ENCODE measurements around the gene TRAM2.

Gene TRAM2

GRCh38 chr6:52534966-52535390 is 41.9 kb downstream of the TRAM2 start:
- Histone ChIP-seq H3K9ac (ENCODE audit: low read depth, low read length) (no peak overlapping the region), H3K36me3 (ENCODE audit: insufficient read depth, low read length) (peaks cover 71% of the 10 kb centered on the region), H3K4me3 (ENCODE audit: low read length) (no peak overlapping the region), H3K27me3 (ENCODE audit: control insufficient read depth, insufficient read depth, low read length) (no peaks in the 10 kb centered on the region), H3K4me2 (ENCODE audit: low read length) (no peak overlapping the region), H3K9me3 (replicated peaks; ENCODE audit: low read length) (no peaks in the 10 kb centered on the region), H3K4me1 (ENCODE audit: control insufficient read depth, insufficient read depth, low read length) (peaks cover 83% of the 10 kb centered on the region)

- H3K4me2 ChIP-seq (ENCODE audit: low read length), result no peak overlapping the region
- no peaks in the 10 kb centered on the region for H3K9me3 ChIP-seq (replicated peaks; ENCODE audit: low read length)
- no peak overlapping the region for H3K9ac ChIP-seq (ENCODE audit: low read depth, low read length)
- peaks cover 77% of the 10 kb centered on the region for H3K36me3 ChIP-seq (ENCODE audit: insufficient read depth, low read length)
- H3K4me1 ChIP-seq (ENCODE audit: control insufficient read depth, insufficient read depth, low read length), result peaks cover 77% of the 10 kb centered on the region
- H3K4me3 ChIP-seq (ENCODE audit: low read length), result no peak overlapping the region
- H3K27me3 ChIP-seq (ENCODE audit: control insufficient read depth, insufficient read depth, low read length), result no peaks in the 10 kb centered on the region
These were observed 42.5 kb downstream of the TRAM2 start for GRCh38 chr6:52534363-52534762.

GRCh38 chr6:52533491-52533890 is 43.4 kb downstream of the TRAM2 start:
- no peak overlapping the region for H3K4me3 ChIP-seq (ENCODE audit: low read length)
- H3K27me3 ChIP-seq (ENCODE audit: control insufficient read depth, insufficient read depth, low read length), result no peaks in the 10 kb centered on the region
- peaks cover 68% of the 10 kb centered on the region for H3K4me1 ChIP-seq (ENCODE audit: control insufficient read depth, insufficient read depth, low read length)
- H3K36me3 ChIP-seq (ENCODE audit: insufficient read depth, low read length), result peaks cover 84% of the 10 kb centered on the region
- no peaks in the 10 kb centered on the region for H3K9me3 ChIP-seq (replicated peaks; ENCODE audit: low read length)
- peak overlapping the region; percentile 17 for H3K9ac ChIP-seq (ENCODE audit: low read depth, low read length)
- no peak overlapping the region for H3K4me2 ChIP-seq (ENCODE audit: low read length)

- H3K9me3 ChIP-seq (replicated peaks; ENCODE audit: low read length), result no peaks in the 10 kb centered on the region
- H3K4me3 ChIP-seq (ENCODE audit: low read length), result no peak overlapping the region
- peaks cover 85% of the 10 kb centered on the region for H3K36me3 ChIP-seq (ENCODE audit: insufficient read depth, low read length)
- H3K4me2 ChIP-seq (ENCODE audit: low read length), result no peak overlapping the region
- H3K9ac ChIP-seq (ENCODE audit: low read depth, low read length), result peak overlapping the region; percentile 35
- peaks cover 58% of the 10 kb centered on the region for H3K4me1 ChIP-seq (ENCODE audit: control insufficient read depth, insufficient read depth, low read length)
- H3K27me3 ChIP-seq (ENCODE audit: control insufficient read depth, insufficient read depth, low read length), result no peaks in the 10 kb centered on the region
These were observed 44.4 kb downstream of the TRAM2 start for GRCh38 chr6:52532457-52532856.

- Histone ChIP-seq H3K9ac (ENCODE audit: low read depth, low read length) (peak overlapping the region; percentile 35), H3K4me3 (ENCODE audit: low read length) (no peak overlapping the region), H3K9me3 (replicated peaks; ENCODE audit: low read length) (no peaks in the 10 kb centered on the region), H3K27me3 (ENCODE audit: control insufficient read depth, insufficient read depth, low read length) (no peaks in the 10 kb centered on the region), H3K36me3 (ENCODE audit: insufficient read depth, low read length) (peaks cover 82% of the 10 kb centered on the region), H3K4me1 (ENCODE audit: control insufficient read depth, insufficient read depth, low read length) (peaks cover 51% of the 10 kb centered on the region), H3K4me2 (ENCODE audit: low read length) (peak overlapping the region; percentile 6)
These were observed 45.0 kb downstream of the TRAM2 start for GRCh38 chr6:52531834-52532233.

GRCh38 chr6:52531396-52531795 is 45.5 kb downstream of the TRAM2 start:
- Histone ChIP-seq H3K9me3 (replicated peaks; ENCODE audit: low read length) (no peaks in the 10 kb centered on the region), H3K36me3 (ENCODE audit: insufficient read depth, low read length) (peaks cover 82% of the 10 kb centered on the region), H3K4me3 (ENCODE audit: low read length) (no peak overlapping the region), H3K9ac (ENCODE audit: low read depth, low read length) (no peak overlapping the region), H3K27me3 (ENCODE audit: control insufficient read depth, insufficient read depth, low read length) (no peaks in the 10 kb centered on the region), H3K4me2 (ENCODE audit: low read length) (no peak overlapping the region), H3K4me1 (ENCODE audit: control insufficient read depth, insufficient read depth, low read length) (peaks cover 50% of the 10 kb centered on the region)

- Histone ChIP-seq H3K36me3 (ENCODE audit: insufficient read depth, low read length) (peaks cover 79% of the 10 kb centered on the region), H3K4me2 (ENCODE audit: low read length) (no peak overlapping the region), H3K4me3 (ENCODE audit: low read length) (no peak overlapping the region), H3K27me3 (ENCODE audit: control insufficient read depth, insufficient read depth, low read length) (no peaks in the 10 kb centered on the region), H3K9ac (ENCODE audit: low read depth, low read length) (no peak overlapping the region), H3K9me3 (replicated peaks; ENCODE audit: low read length) (no peaks in the 10 kb centered on the region), H3K4me1 (ENCODE audit: control insufficient read depth, insufficient read depth, low read length) (peaks cover 50% of the 10 kb centered on the region)
These were observed 46.5 kb downstream of the TRAM2 start for GRCh38 chr6:52530351-52530750.

- no peak overlapping the region for H3K9ac ChIP-seq (ENCODE audit: low read depth, low read length)
- no peak overlapping the region for H3K4me2 ChIP-seq (ENCODE audit: low read length)
- no peaks in the 10 kb centered on the region for H3K27me3 ChIP-seq (ENCODE audit: control insufficient read depth, insufficient read depth, low read length)
- peaks cover 53% of the 10 kb centered on the region for H3K4me1 ChIP-seq (ENCODE audit: control insufficient read depth, insufficient read depth, low read length)
- H3K36me3 ChIP-seq (ENCODE audit: insufficient read depth, low read length), result peaks cover 79% of the 10 kb centered on the region
- no peaks in the 10 kb centered on the region for H3K9me3 ChIP-seq (replicated peaks; ENCODE audit: low read length)
- H3K4me3 ChIP-seq (ENCODE audit: low read length), result no peak overlapping the region
These were observed 47.5 kb downstream of the TRAM2 start for GRCh38 chr6:52529311-52529710.

GRCh38 chr6:52527436-52527835 is 49.4 kb downstream of the TRAM2 start:
- H3K4me3 ChIP-seq (ENCODE audit: low read length), result no peak overlapping the region
- peaks cover 76% of the 10 kb centered on the region for H3K36me3 ChIP-seq (ENCODE audit: insufficient read depth, low read length)
- H3K4me2 ChIP-seq (ENCODE audit: low read length), result no peak overlapping the region
- peaks cover 59% of the 10 kb centered on the region for H3K4me1 ChIP-seq (ENCODE audit: control insufficient read depth, insufficient read depth, low read length)
- H3K9ac ChIP-seq (ENCODE audit: low read depth, low read length), result no peak overlapping the region
- no peaks in the 10 kb centered on the region for H3K9me3 ChIP-seq (replicated peaks; ENCODE audit: low read length)
- no peaks in the 10 kb centered on the region for H3K27me3 ChIP-seq (ENCODE audit: control insufficient read depth, insufficient read depth, low read length)

- no peak overlapping the region for H3K4me3 ChIP-seq (ENCODE audit: low read length)
- H3K4me1 ChIP-seq (ENCODE audit: control insufficient read depth, insufficient read depth, low read length), result peaks cover 59% of the 10 kb centered on the region
- H3K9me3 ChIP-seq (replicated peaks; ENCODE audit: low read length), result no peaks in the 10 kb centered on the region
- H3K4me2 ChIP-seq (ENCODE audit: low read length), result no peak overlapping the region
- H3K36me3 ChIP-seq (ENCODE audit: insufficient read depth, low read length), result peaks cover 70% of the 10 kb centered on the region
- no peaks in the 10 kb centered on the region for H3K27me3 ChIP-seq (ENCODE audit: control insufficient read depth, insufficient read depth, low read length)
- no peak overlapping the region for H3K9ac ChIP-seq (ENCODE audit: low read depth, low read length)
These were observed 50.2 kb downstream of the TRAM2 start for GRCh38 chr6:52526634-52527033.

GRCh38 chr6:52524918-52525317 is 51.9 kb downstream of the TRAM2 start:
- H3K9ac ChIP-seq (ENCODE audit: low read depth, low read length), result no peak overlapping the region
- peaks cover 63% of the 10 kb centered on the region for H3K4me1 ChIP-seq (ENCODE audit: control insufficient read depth, insufficient read depth, low read length)
- peaks cover 64% of the 10 kb centered on the region for H3K36me3 ChIP-seq (ENCODE audit: insufficient read depth, low read length)
- H3K9me3 ChIP-seq (replicated peaks; ENCODE audit: low read length), result no peaks in the 10 kb centered on the region
- no peaks in the 10 kb centered on the region for H3K27me3 ChIP-seq (ENCODE audit: control insufficient read depth, insufficient read depth, low read length)
- no peak overlapping the region for H3K4me3 ChIP-seq (ENCODE audit: low read length)
- H3K4me2 ChIP-seq (ENCODE audit: low read length), result no peak overlapping the region

- Histone ChIP-seq H3K36me3 (ENCODE audit: insufficient read depth, low read length) (peaks cover 66% of the 10 kb centered on the region), H3K9me3 (replicated peaks; ENCODE audit: low read length) (no peaks in the 10 kb centered on the region), H3K4me3 (ENCODE audit: low read length) (no peak overlapping the region), H3K27me3 (ENCODE audit: control insufficient read depth, insufficient read depth, low read length) (no peaks in the 10 kb centered on the region), H3K9ac (ENCODE audit: low read depth, low read length) (peak overlapping the region; percentile 29), H3K4me1 (ENCODE audit: control insufficient read depth, insufficient read depth, low read length) (peaks cover 76% of the 10 kb centered on the region), H3K4me2 (ENCODE audit: low read length) (peak overlapping the region; percentile 2)
These were observed 53.3 kb downstream of the TRAM2 start for GRCh38 chr6:52523378-52524142.

Measured in skeletal muscle satellite cell (primary cell).